GM12864 (cell line): Measurements from ENCODE around the gene B4GALNT3.

Source experiments
- DNase-seq: peaks from one replicate; pipeline ENCODE4 v3.0.0-alpha.2; 2011; ENCODE audit warnings: low read depth
- H3K4me3 ChIP-seq: 2 replicates; pipeline ENCODE4 v1.5.1; 2011; ENCODE audit warnings: mild to moderate bottlenecking, low read depth, low read length, control low read depth
- CTCF ChIP-seq: IDR thresholded peaks from 2 replicates; pipeline ENCODE4 v1.5.1; 2011; ENCODE audit warnings: low read depth, mild to moderate bottlenecking, moderate library complexity, low read length, control low read depth, inconsistent platforms; ENCODE audit errors: missing control alignments

B4GALNT3 gene

GRCh38 chr12:479161-479560, 19.4 kb downstream of the B4GALNT3 start:
- H3K4me3 ChIP-seq, result no peak overlapping the region
- TF ChIP-seq CTCF, result no peak
- DNase-seq, result no peak

DNA sequence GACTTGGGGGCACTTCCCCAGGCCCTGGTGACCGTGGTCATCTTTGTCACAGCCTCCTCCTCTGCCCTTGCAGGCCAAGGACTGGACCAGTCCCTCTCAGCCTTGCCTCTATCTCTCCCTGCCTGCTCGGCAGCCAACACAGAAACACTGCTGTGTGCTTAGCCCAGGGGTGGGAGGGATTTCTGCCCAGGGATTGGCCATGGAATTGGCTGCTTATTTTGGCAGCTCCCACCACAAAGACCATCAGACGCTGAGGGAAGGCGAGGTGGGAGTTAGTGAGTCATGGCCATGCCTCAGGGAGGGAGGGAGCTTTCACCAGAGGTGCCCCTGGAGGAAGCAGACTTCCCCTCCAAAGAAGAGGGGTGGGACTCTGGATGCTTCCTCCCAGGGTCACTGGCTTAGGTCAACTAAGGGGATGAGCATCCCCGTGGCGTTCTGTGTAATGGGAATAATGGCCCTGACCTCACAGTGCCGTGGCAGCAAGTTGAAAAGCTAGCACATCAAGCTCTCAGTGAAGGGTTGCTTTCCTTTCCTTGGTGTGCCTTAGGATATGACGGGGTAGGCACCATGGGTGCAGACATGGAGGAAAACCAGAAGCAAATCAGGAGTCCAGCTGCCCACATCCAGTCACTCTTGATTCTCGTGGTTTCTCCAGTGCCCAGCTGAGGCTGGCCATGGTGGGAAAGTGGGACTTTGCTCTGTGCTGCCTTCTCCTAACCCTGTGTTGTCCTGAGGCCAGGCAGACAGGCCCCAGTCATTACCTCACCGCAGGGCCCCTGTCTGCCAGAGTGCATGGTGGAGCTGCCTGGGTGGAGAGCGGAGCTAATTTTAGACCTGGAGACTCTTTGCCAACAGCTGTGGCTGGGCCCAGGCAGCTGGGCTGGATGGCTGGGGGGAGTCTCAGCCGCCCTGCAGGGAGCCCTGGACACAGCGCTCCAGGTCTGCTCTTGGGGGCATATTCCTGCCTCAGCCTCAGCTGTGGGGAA, 21.4 kb downstream of the B4GALNT3 start:
- no peak for TF ChIP-seq CTCF
- no peak overlapping the region for H3K4me3 ChIP-seq
- DNase-seq, result no peak

GRCh38 chr12:482061-482460, 22.3 kb downstream of the B4GALNT3 start:
- H3K4me3 ChIP-seq, result no peak overlapping the region
- no peak for DNase-seq
- TF ChIP-seq CTCF, result no peak

- no peak overlapping the region for H3K4me3 ChIP-seq
- DNase-seq, result no peak
- TF ChIP-seq CTCF, result no peak
These were observed 24.4 kb downstream of the B4GALNT3 start for GRCh38 chr12:484096-484495.

DNA sequence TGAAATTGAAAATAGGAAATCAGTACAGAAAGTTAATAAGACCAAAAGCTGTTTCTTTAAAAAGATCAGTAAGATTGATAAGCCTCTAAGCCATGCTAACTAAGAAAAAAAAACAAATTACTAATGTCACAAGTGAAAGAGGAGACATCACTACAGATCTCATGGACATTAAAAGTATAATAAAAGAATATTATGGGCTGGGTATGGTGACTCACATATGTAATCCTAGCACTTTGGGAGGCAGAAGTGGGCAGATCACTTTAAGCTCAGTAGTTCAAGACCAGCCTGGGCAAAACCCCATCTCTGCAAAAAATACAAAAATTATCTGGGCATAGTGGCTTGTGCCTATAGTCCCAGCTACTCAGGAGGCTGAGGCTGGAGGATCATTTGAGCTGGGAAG, 30.5 kb downstream of the B4GALNT3 start:
- DNase-seq, result no peak
- no peak for TF ChIP-seq CTCF
- H3K4me3 ChIP-seq, result no peak overlapping the region

- H3K4me3 ChIP-seq, result no peak overlapping the region
- no peak for TF ChIP-seq CTCF
- no peak for DNase-seq
These were observed 35.7 kb downstream of the B4GALNT3 start for GRCh38 chr12:495466-495865.

- no peak for TF ChIP-seq CTCF
- H3K4me3 ChIP-seq, result no peak overlapping the region
- no peak for DNase-seq
These were observed 37.0 kb downstream of the B4GALNT3 start for GRCh38 chr12:496736-497135.
